Hepatocyte (in vitro differentiated cells): Measurements from ENCODE around the gene PARD3B.

Source experiments
- CTCF ChIP-seq: fragments of 200-600 bp; sonication (generic); IDR thresholded peaks from 2 replicates; pipeline ENCODE4 v1.5.1; 2016; ENCODE audit warnings: antibody characterized with exemption, mild to moderate bottlenecking; ENCODE audit not compliant: poor library complexity
- EZH2 ChIP-seq: fragments of 200-600 bp; sonication (generic); IDR thresholded peaks from 2 replicates; pipeline ENCODE4 v1.6.1; 2016; ENCODE audit warnings: antibody characterized with exemption, mild to moderate bottlenecking, borderline replicate concordance

DNA sequence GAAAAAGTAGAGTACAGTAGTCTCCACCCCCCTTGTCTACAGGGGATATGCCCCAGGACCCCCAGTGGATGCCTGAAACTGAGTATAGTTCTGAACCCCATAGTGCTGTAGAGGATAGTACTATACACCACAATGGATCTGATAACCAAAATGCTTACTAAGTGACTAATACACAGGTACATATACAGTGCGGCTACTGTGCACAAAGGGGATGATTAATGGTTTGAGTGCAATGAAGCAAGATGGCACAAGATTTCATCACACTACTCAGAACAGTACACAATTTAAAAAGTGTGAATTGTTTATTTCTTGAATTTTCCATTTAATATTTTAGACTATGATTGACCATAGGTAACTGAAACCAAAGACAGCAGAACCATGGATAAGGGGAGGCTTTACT lies 690.2 kb downstream of the PARD3B start:
- no peak for TF ChIP-seq CTCF
- no peak for TF ChIP-seq EZH2
